ENCODE data around the gene SORBS2. TPM values are rescaled to one million over a fixed set of nuclear protein-coding genes. Genes with fewer than 3 reads are reported as not detected.

Gene SORBS2
- total RNA-seq, 2 experiments from 2014 or later: not detected

DNA sequence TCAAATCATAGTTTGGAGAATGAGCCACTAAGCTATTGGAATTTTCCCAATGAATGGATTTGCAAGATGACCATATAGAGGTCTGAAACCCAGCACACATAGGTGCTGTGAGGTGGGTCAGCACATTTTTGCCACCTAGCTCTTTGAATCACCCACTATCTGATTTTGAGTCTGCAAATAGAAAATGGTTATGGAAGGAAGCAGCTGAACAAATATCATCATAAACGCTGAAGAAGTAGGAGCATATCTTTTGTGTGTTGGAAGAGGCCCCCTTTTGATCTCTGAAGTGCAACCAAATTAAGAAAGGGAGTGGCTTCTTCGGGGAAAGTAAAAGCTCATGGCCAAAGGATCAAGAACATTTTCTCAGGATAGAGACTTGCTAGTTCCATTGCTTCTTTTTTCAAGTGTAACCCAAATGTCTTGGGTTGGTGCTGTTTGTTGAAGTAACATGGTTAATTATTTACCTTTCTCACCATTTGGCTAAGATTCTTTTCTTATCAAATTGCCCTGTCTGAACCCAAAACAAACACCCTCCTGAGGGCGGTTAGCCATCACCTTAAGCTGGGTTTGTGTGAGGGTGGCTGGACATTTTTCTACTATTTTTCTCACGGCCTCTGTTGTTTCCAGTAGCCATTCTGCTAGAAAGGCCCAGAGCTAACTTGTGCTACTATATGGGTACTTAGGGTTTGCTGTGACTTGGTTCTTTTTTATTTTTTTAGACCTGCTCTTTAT is 18.4 kb upstream of the SORBS2 start:
- H3K4me3 Mint-ChIP-seq: no peak overlapping the region
- intact Hi-C loops (cut with micrococcal nuclease): no loop called here
- peaks cover 3% of the 10 kb centered on the region for H3K27me3 Mint-ChIP-seq (ENCODE audit: low read depth)
- no peaks in the 10 kb centered on the region for H3K4me1 Mint-ChIP-seq (ENCODE audit: low read depth)
- H3K27ac Mint-ChIP-seq: no peak overlapping the region
- CTCF ChIA-PET: no interaction called here
- no peaks in the 10 kb centered on the region for H3K36me3 Mint-ChIP-seq (ENCODE audit: low read depth)
- H3K9me3 Mint-ChIP-seq: no peaks in the 10 kb centered on the region
- no peak for DNase-seq

DNA sequence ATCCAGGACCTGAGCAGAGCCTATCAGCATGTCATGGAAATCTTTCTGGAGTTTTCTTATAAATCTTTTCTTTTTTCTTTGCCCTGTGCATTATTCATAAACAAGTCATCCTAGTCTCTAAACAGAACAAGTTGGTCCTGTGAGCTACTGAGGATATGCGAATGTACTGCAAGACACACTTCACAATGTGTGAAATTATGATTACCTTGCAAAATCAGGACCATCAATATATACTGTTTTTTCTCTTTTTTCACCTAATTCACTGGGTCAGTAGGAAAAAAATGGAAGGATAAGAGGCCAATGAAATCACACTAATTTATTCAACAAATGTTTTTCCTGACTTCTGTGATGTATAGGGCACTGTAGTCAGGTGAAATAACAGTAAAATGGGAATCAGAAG is 14.4 kb upstream of the SORBS2 start:
- no peak for DNase-seq
- no peaks in the 10 kb centered on the region for H3K27me3 Mint-ChIP-seq (ENCODE audit: low read depth)

DNA sequence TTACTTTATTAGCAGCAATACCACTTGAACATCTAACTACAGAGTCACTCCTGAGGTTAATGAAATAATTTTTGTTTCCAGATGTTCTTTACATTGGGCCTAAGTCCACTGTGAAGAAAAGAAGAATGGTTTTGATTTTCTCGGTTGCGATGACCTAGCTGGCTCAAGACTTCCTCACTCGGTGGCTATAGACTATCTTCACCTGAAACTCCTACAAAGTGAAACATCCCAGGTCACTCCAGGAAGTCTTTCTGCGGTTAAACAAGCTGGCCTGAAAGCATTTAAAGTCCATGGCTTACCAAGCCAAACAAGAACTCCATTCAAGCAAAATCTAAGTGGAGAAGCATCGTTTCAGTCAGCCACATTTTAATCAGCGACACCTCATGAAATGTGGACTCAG is 13.7 kb upstream of the SORBS2 start:
- Mint-ChIP-seq H3K27ac (no peak overlapping the region), H3K9me3 (no peaks in the 10 kb centered on the region), H3K27me3 (ENCODE audit: low read depth) (no peaks in the 10 kb centered on the region), H3K4me3 (no peak overlapping the region), H3K4me1 (ENCODE audit: low read depth) (no peaks in the 10 kb centered on the region), H3K36me3 (ENCODE audit: low read depth) (no peaks in the 10 kb centered on the region)
- CTCF ChIA-PET: no interaction called here
- intact Hi-C loops (cut with micrococcal nuclease): no loop called here
- DNase-seq: no peak

More for the DNA sequence above, 14.4 kb upstream of the SORBS2 start:
- CTCF ChIA-PET: no interaction called here
- intact Hi-C loops (cut with micrococcal nuclease): no loop called here
- no peak overlapping the region for H3K27ac Mint-ChIP-seq
- no peaks in the 10 kb centered on the region for H3K36me3 Mint-ChIP-seq (ENCODE audit: low read depth)
- no peaks in the 10 kb centered on the region for H3K4me1 Mint-ChIP-seq (ENCODE audit: low read depth)
- no peaks in the 10 kb centered on the region for H3K9me3 Mint-ChIP-seq
- H3K4me3 Mint-ChIP-seq: no peak overlapping the region

DNA sequence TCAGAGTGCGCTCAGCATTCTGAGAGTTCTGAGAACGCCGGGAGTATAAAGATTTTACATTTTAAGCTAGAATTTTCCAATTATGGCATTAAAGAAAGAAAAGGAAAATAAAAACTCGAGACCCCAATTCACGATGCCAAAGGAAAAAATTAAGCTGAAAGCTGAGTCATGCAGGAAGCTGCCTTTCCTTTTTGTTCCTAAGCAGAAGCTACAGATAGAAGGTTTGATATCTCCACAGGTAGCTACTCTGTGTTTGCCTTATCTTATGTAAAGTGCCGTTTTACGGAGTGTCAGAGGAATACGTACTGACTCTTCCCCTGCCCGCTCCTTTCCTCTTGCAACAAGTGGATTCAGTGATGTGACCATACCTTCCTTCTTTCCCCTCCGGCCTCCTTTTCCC is 10.8 kb upstream of the SORBS2 start:
- H3K4me1 Mint-ChIP-seq (ENCODE audit: low read depth): no peaks in the 10 kb centered on the region
- no peaks in the 10 kb centered on the region for H3K9me3 Mint-ChIP-seq
- no peak overlapping the region for H3K27ac Mint-ChIP-seq
- CTCF ChIA-PET: no interaction called here
- no peak overlapping the region for H3K4me3 Mint-ChIP-seq
- no peaks in the 10 kb centered on the region for H3K27me3 Mint-ChIP-seq (ENCODE audit: low read depth)
- no peaks in the 10 kb centered on the region for H3K36me3 Mint-ChIP-seq (ENCODE audit: low read depth)
- DNase-seq: no peak
- intact Hi-C loops (cut with micrococcal nuclease): no loop called here

DNA sequence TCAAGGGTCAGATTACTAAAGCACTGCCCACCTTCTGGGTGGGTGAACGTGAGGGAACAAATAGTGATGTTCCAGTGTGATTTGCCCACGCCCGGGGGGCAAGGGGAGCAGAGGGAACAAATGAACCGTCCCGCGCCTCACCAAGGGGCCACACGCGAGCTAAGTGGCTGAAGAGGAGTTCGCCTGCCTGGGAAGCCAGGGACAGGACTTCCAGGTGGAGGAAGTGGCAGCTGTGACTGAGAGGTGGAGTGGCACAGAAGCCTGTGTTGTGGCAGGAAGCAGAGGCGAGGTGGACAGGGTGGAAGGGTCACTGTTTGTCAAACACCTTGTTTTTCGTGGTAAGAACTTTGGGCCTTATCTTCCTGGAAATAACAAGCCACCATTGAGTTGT is 9.0 kb upstream of the SORBS2 start:
- intact Hi-C loops (cut with micrococcal nuclease): no loop called here
- H3K36me3 Mint-ChIP-seq (ENCODE audit: low read depth): no peaks in the 10 kb centered on the region
- peaks cover 1% of the 10 kb centered on the region for H3K27me3 Mint-ChIP-seq (ENCODE audit: low read depth)
- CTCF ChIA-PET: no interaction called here
- no peak overlapping the region for H3K4me3 Mint-ChIP-seq
- H3K27ac Mint-ChIP-seq: no peak overlapping the region
- DNase-seq: no peak
- no peaks in the 10 kb centered on the region for H3K4me1 Mint-ChIP-seq (ENCODE audit: low read depth)
- H3K9me3 Mint-ChIP-seq: no peaks in the 10 kb centered on the region

DNA sequence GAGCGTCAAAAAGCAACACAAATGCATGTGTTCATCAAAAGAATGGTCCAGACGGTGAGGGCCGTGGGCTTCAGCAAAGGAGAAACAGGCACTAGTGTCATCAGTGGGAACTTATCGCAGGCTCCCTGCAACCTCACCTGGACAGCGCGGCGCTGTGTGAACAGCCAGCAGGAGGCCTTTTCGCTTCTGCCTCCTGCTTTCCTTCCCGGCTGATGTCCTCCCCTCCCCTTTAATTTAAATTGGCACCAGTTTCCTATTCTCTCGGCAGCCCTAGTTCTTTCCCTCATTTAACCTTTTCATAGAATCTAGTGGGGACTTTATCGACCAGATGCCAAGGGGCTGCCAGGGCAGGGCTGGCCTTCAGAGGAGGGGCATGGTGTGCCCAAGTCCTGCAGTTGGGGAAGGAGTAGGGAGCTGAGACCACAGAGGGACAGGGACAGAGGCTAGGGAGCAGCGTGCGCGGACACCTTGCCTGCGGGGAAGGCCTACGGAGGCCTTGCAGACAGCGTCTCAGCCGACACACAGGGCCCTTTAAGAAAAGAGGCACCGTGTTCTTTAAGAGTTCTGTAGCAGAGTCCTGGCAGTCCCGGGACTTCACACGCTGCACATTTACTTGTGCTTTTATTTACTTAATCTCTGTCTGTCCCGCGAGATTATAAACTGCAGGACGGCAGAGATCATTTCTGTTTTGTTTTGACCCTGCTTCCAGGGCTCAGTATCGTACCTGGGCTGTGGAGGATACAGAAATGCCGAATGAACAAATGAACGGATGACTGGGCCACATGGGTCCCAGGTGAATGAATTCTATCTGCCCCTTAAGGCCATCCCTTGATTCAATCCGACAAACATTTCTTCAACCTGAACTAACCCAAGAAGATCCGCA is 8.4 kb upstream of the SORBS2 start:
- H3K27me3 Mint-ChIP-seq (ENCODE audit: low read depth): peaks cover 2% of the 10 kb centered on the region
- intact Hi-C loops (cut with micrococcal nuclease): no loop called here
- H3K9me3 Mint-ChIP-seq: no peaks in the 10 kb centered on the region
- H3K4me1 Mint-ChIP-seq (ENCODE audit: low read depth): no peaks in the 10 kb centered on the region
- DNase-seq: no peak
- no peak overlapping the region for H3K4me3 Mint-ChIP-seq
- CTCF ChIA-PET: no interaction called here
- H3K36me3 Mint-ChIP-seq (ENCODE audit: low read depth): no peaks in the 10 kb centered on the region
- H3K27ac Mint-ChIP-seq: no peak overlapping the region

DNA sequence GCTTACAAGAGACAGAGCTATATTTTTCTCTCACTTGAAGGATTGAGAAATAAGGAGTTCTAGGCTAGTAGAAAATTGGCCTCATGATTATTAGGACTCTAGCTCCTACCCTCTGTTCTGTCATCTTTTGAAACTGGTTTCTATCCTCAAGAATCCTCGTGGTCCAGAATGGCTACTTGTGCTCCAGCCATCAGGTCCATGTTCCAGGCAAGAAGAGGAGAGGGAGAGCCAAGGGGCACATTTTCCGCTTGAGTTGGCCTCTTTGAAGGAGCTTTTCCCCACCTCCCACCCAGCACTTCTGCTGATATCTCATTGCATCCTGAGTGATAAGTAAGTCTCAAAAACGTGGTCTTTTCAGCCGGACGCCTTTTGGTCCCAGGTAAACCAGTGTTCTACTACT is 7.2 kb upstream of the SORBS2 start:
- H3K27ac Mint-ChIP-seq: no peak overlapping the region
- no peak overlapping the region for H3K4me3 Mint-ChIP-seq
- intact Hi-C loops (cut with micrococcal nuclease): no loop called here
- H3K9me3 Mint-ChIP-seq: no peaks in the 10 kb centered on the region
- no peak for DNase-seq
- peaks cover 3% of the 10 kb centered on the region for H3K27me3 Mint-ChIP-seq (ENCODE audit: low read depth)
- no peaks in the 10 kb centered on the region for H3K4me1 Mint-ChIP-seq (ENCODE audit: low read depth)
- no peaks in the 10 kb centered on the region for H3K36me3 Mint-ChIP-seq (ENCODE audit: low read depth)
- CTCF ChIA-PET: no interaction called here

DNA sequence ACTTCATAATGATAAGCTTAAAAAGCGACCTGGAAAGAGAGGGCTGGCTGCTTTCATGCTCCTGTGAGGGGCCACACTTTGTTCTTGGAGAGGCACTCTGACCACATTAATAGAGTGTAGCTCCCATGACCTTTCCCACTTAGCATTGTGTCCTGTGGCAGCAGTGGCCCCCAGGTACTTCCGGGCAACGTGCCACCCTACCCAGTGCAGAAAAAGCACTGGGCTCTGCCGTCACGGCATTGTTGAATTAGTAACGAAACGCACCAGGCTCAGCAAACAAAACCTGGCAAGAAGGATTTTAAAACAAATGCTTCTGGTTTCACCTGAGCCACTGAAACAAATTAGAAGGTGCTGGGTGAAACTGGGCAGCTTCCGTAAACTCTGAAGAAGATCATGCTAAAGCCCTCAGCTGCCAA is 5.4 kb upstream of the SORBS2 start:
- no peak for DNase-seq
- H3K27ac Mint-ChIP-seq: no peak overlapping the region
- no peaks in the 10 kb centered on the region for H3K9me3 Mint-ChIP-seq
- no peak overlapping the region for H3K4me3 Mint-ChIP-seq
- no peaks in the 10 kb centered on the region for H3K4me1 Mint-ChIP-seq (ENCODE audit: low read depth)
- CTCF ChIA-PET: no interaction called here
- intact Hi-C loops (cut with micrococcal nuclease): no loop called here
- H3K36me3 Mint-ChIP-seq (ENCODE audit: low read depth): no peaks in the 10 kb centered on the region
- H3K27me3 Mint-ChIP-seq (ENCODE audit: low read depth): peaks cover 8% of the 10 kb centered on the region

DNA sequence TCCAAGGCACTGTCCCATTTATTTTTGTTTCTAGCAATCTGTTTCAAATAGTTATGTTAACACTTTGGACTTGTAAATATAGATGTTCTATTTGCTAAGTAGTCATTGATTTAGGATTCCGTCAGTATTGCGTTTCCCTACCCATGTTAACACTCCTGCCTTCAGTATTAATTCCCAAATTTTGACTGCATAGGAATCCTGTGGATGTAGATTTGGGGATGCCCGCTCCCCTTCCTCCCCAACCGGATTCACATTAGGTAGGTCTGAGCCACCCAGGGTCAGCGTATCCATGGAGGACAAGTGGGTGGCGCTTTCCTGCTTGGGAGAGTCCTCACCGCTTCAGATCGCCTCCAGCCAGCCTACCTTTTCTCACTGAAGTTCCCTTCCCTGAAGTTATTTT is 1.1 kb upstream of the SORBS2 start:
- H3K4me3 Mint-ChIP-seq: no peak overlapping the region
- no peaks in the 10 kb centered on the region for H3K4me1 Mint-ChIP-seq (ENCODE audit: low read depth)
- no peak for DNase-seq
- H3K27ac Mint-ChIP-seq: no peak overlapping the region
- H3K9me3 Mint-ChIP-seq: no peaks in the 10 kb centered on the region
- intact Hi-C loops (cut with micrococcal nuclease): no loop called here
- peaks cover 12% of the 10 kb centered on the region for H3K27me3 Mint-ChIP-seq (ENCODE audit: low read depth)
- CTCF ChIA-PET: no interaction called here
- no peaks in the 10 kb centered on the region for H3K36me3 Mint-ChIP-seq (ENCODE audit: low read depth)

DNA sequence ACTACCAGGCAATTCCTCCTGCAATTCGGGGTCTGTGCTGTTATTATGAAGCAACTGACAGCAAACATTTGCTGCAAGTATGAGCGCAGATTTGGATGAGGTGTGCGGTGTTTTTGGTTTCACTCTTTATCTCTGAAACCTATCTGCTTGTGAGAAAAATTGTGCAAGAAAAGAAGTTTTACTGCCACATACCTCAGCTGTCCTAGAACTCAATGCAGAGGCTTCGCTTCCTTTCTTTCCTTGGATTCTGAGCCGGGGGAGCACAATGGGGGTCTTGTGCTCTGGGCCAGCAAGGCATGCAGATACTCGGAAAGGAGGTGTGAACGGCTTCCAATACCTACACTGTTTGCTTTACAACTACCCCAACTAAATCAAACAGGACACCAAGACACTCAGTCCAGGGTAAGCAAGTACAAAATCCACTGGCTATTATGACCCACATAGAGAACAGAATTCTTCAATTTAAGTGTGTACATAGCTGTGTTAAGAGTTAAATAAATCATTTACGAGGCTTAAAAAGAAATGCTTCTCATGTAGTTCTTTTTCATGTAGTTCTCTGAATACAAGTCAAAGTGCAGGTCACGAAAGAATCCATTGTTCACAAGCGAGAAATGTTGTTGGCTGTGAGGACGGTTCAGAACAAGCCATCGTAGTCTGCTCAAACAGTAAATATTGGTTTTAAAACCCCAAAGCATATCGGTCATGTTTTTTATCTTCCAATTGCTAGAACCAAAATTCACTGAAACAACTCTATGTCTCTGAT is 1.1 kb downstream of the SORBS2 start:
- no peaks in the 10 kb centered on the region for H3K4me1 Mint-ChIP-seq (ENCODE audit: low read depth)
- CTCF ChIA-PET: no interaction called here
- no peak overlapping the region for H3K27ac Mint-ChIP-seq
- H3K36me3 Mint-ChIP-seq (ENCODE audit: low read depth): no peaks in the 10 kb centered on the region
- intact Hi-C loops (cut with micrococcal nuclease): no loop called here
- DNase-seq: no peak
- H3K4me3 Mint-ChIP-seq: no peak overlapping the region
- H3K9me3 Mint-ChIP-seq: no peaks in the 10 kb centered on the region
- peaks cover 10% of the 10 kb centered on the region for H3K27me3 Mint-ChIP-seq (ENCODE audit: low read depth)

DNA sequence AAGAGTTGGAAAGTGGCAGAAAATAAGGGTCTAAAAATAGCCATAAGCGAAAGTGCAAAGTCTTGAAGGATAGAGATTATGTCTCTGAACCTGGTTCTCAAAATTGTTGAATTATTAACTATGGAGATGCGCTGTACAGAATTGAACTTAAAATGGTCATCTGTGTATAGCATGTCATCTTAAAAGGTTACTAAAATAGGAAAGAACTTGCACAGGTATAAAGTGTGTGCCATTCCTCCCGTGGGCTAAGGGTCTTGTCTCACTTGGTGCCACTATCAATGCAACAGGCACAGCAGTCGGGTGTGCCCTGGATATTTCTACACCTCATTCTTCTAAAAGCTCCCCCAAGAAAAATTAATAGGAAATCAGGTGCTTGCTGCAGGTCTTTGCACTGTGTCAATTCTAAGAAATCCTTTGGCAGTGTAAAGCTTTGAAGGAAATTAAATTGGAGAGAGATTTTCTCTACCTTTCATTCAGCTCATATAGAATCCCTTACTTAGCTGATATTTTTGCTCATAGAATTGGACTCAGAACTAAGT is 2.4 kb downstream of the SORBS2 start:
- Mint-ChIP-seq H3K27me3 (ENCODE audit: low read depth) (peaks cover 9% of the 10 kb centered on the region), H3K4me1 (ENCODE audit: low read depth) (no peaks in the 10 kb centered on the region), H3K36me3 (ENCODE audit: low read depth) (no peaks in the 10 kb centered on the region), H3K9me3 (no peaks in the 10 kb centered on the region), H3K27ac (no peak overlapping the region), H3K4me3 (no peak overlapping the region)
- DNase-seq: no peak
- CTCF ChIA-PET: interaction anchor here (0.6 kb wide), 1 partner anchor 21 kb away, joined by 4 read pairs; no protein-coding TSS in a partner anchor
- intact Hi-C loops (cut with micrococcal nuclease): no loop called here

DNA sequence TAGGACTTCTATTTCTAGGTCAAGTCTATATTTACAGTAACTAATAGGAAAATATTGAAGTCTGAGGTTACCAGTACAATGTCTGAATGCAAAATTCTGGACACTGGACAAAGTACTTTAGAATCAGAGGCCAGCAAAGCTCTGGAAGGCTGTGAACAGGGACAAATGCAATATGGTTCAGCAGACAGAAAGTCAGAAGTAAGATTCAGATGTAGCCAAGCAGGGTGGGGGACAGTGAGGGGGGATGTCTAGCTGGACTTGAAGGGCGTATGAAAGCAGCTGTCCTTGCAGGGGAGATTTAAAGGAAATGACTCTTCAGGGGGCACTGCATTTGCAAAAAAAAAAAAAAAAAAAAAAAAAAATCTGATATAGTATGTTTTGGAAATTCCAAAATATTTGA is 2.9 kb downstream of the SORBS2 start:
- Mint-ChIP-seq H3K4me3 (no peak overlapping the region), H3K4me1 (ENCODE audit: low read depth) (no peaks in the 10 kb centered on the region), H3K36me3 (ENCODE audit: low read depth) (no peaks in the 10 kb centered on the region), H3K27me3 (ENCODE audit: low read depth) (peaks cover 9% of the 10 kb centered on the region), H3K9me3 (no peaks in the 10 kb centered on the region), H3K27ac (no peak overlapping the region)
- intact Hi-C loops (cut with micrococcal nuclease): no loop called here
- DNase-seq: no peak
- CTCF ChIA-PET: interaction anchor here (0.6 kb wide), 1 partner anchor 20 kb away, joined by 4 read pairs; no protein-coding TSS in a partner anchor
